ENCODE results near the gene DPYSL4.

The DPYSL4 gene

GRCh38 chr10:132176623-132177500, 9.9 kb upstream of the DPYSL4 start:
- DNase-seq (ENCODE audit: extremely low read depth, low read depth), result no peak
- TF ChIP-seq, protein P1, sequence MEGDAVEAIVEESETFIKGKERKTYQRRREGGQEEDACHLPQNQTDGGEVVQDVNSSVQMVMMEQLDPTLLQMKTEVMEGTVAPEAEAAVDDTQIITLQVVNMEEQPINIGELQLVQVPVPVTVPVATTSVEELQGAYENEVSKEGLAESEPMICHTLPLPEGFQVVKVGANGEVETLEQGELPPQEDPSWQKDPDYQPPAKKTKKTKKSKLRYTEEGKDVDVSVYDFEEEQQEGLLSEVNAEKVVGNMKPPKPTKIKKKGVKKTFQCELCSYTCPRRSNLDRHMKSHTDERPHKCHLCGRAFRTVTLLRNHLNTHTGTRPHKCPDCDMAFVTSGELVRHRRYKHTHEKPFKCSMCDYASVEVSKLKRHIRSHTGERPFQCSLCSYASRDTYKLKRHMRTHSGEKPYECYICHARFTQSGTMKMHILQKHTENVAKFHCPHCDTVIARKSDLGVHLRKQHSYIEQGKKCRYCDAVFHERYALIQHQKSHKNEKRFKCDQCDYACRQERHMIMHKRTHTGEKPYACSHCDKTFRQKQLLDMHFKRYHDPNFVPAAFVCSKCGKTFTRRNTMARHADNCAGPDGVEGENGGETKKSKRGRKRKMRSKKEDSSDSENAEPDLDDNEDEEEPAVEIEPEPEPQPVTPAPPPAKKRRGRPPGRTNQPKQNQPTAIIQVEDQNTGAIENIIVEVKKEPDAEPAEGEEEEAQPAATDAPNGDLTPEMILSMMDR (IDR thresholded peaks at IDR 0.05; ENCODE audit: low read depth, low read length, missing control alignments), result no peak
- H3K4me3 ChIP-seq (replicated peaks; ENCODE audit: low read depth, low read length), result no peak overlapping the region

GRCh38 chr10:132178046-132178445, 8.7 kb upstream of the DPYSL4 start:
- no peak overlapping the region for H3K4me3 ChIP-seq (replicated peaks; ENCODE audit: low read depth, low read length)
- no peak for DNase-seq (ENCODE audit: extremely low read depth, low read depth)
- TF ChIP-seq, protein P1 (IDR thresholded peaks at IDR 0.05; ENCODE audit: low read depth, low read length, missing control alignments), result no peak

GRCh38 chr10:132178672-132179545, 7.8 kb upstream of the DPYSL4 start:
- H3K4me3 ChIP-seq (replicated peaks; ENCODE audit: low read depth, low read length), result no peak overlapping the region
- TF ChIP-seq, protein P1 (IDR thresholded peaks at IDR 0.05; ENCODE audit: low read depth, low read length, missing control alignments), result no peak
- no peak for DNase-seq (ENCODE audit: extremely low read depth, low read depth)

DNA sequence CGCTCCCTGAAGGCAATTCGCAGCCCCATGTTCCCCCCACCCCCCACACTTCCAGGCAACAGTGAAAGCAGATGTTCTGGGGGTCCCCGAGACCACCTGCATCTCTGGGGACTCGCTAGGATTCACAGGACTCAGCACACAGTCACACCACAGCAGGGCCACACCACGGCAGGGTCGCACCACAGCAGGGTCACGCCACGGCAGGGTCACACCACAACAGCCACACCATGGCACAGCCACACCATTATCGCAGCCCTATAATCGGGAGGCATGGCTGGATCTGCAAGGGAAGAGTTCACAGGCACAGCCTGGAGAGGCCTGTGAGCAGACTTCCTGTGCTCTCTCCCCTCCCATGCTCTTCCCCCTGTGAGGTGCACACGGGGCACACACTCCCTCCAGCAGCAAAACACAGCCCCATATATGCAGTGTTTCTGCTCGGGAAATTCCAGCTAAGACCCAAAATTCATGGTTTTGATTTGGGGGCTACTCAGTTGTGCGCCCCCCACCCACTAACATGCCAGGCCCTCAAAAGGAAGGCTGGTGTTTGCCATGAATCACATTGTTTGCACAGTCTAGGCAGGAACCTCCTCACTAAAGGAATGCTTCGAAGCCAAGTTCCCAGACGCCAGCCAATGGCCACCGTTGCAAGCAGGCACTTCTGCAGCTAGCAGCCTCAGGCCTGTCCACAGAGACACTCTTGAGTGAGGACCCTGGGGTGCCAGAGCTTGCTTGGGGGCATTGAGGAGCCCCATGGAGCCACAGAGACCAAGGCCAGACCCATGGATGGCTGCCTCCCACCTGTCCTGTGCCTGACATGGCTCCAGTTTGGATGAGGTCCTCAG, 7.0 kb upstream of the DPYSL4 start:
- TF ChIP-seq, protein P1 (IDR thresholded peaks at IDR 0.05; ENCODE audit: low read depth, low read length, missing control alignments), result no peak
- DNase-seq (ENCODE audit: extremely low read depth, low read depth), result no peak
- no peak overlapping the region for H3K4me3 ChIP-seq (replicated peaks; ENCODE audit: low read depth, low read length)

GRCh38 chr10:132180736-132181135, 6.0 kb upstream of the DPYSL4 start:
- no peak overlapping the region for H3K4me3 ChIP-seq (replicated peaks; ENCODE audit: low read depth, low read length)
- TF ChIP-seq, protein P1 (IDR thresholded peaks at IDR 0.05; ENCODE audit: low read depth, low read length, missing control alignments), result no peak
- DNase-seq (ENCODE audit: extremely low read depth, low read depth), result no peak

All from HFF-Myc (cell line).